NCI-H446 (cell line): ENCODE results near the gene ATOH8.

ENCODE experiments used
- DNase-seq, 2 experiments: peaks; one replicate each; lab custom pipeline; 2025; lab: John Stamatoyannopoulos, UW

The ATOH8 gene

GRCh38 chr2:85786865-85787264 lies 33.1 kb downstream of the ATOH8 start:
- DNase-seq = no peak

- no peak for DNase-seq
Observed at GRCh38 chr2:85787282-85787980, 33.6 kb downstream of the ATOH8 start.

- no peak for DNase-seq
Observed at GRCh38 chr2:85787981-85788340, 34.2 kb downstream of the ATOH8 start.

- no peak for DNase-seq
Observed at GRCh38 chr2:85788603-85789002, 34.8 kb downstream of the ATOH8 start.

GRCh38 chr2:85789271-85789670 lies 35.5 kb downstream of the ATOH8 start:
- no peak for DNase-seq

GRCh38 chr2:85790032-85790431 lies 36.2 kb downstream of the ATOH8 start:
- no peak for DNase-seq

GRCh38 chr2:85790499-85791188 lies 36.9 kb downstream of the ATOH8 start:
- DNase-seq = no peak

GRCh38 chr2:85791704-85792565 lies 38.1 kb downstream of the ATOH8 start:
- peak in 1 of 2 experiments; percentile 73 for DNase-seq

GRCh38 chr2:85792783-85793441 lies 39.1 kb downstream of the ATOH8 start:
- DNase-seq = peak; percentile 97 to 99

- no peak for DNase-seq
Observed at GRCh38 chr2:85793584-85793983, 39.8 kb downstream of the ATOH8 start.

GRCh38 chr2:85794038-85794441 lies 40.2 kb downstream of the ATOH8 start:
- DNase-seq = no peak

- peak; percentile 87 to 95 for DNase-seq
Observed at GRCh38 chr2:85794491-85795121, 40.8 kb downstream of the ATOH8 start.

- no peak for DNase-seq
Observed at GRCh38 chr2:85795331-85796045, 41.7 kb downstream of the ATOH8 start.

GRCh38 chr2:85796046-85796340 lies 42.2 kb downstream of the ATOH8 start:
- DNase-seq = no peak

- peak in 1 of 2 experiments; percentile 74 for DNase-seq
Observed at GRCh38 chr2:85796341-85797262, 42.8 kb downstream of the ATOH8 start.

- DNase-seq = no peak
Observed at GRCh38 chr2:85797263-85797660, 43.5 kb downstream of the ATOH8 start.

GRCh38 chr2:85797921-85798320 lies 44.1 kb downstream of the ATOH8 start:
- no peak for DNase-seq

- DNase-seq = no peak
Observed at GRCh38 chr2:85799215-85799956, 45.6 kb downstream of the ATOH8 start.

- no peak for DNase-seq
Observed at GRCh38 chr2:85800586-85800985, 46.8 kb downstream of the ATOH8 start.
